Stimulated activated CD4-positive, alpha-beta T cell treated with anti-CD3 and anti-CD28 coated beads, Interleukin-4, amount 100 ng/mL, for 4 hours (primary cell): ENCODE measurements around the gene IGHMBP2.

ENCODE experiments used
- DNase-seq, 2 experiments: peaks; one replicate each; pipeline ENCODE4 v3.0.0-alpha.2; 2020

The IGHMBP2 gene

DNA sequence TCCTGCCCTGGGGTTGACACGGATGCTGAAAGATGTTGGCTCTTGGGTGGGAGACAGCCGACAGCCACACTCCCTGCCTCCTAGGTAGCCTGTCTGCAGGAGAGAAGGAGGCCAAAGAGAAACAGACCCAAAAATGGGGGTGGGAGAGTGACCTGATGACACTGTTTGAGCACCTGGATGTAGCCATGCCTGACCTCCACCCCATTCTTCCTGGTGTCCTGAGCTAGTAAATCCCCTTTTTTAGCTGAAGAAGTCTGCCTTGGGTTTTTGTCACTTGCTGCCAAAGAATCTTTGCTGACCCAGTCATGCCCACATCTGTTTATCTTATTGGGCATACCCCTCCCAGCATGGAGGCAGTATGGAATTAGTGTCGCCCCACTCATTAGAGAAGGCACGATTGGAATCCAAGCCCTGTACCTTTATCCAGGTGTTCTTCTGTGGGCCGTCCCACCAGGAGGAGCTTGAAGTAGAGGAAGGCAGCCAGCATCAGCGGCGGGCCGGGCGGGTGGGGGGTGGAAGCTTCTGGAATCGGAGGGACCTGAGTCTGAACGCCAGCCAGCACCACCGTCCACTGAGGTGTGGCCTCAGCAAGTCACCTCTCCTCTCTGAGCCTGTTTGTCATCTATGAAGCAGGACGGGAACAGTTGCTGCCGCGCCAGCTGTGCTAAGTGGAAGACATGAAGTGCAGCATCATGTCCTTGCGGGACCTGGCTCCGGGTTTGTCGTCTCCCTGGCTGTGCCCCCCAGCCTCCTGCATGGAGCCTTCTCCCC lies 37.8 kb downstream of the IGHMBP2 start:
- no peak for DNase-seq

DNA sequence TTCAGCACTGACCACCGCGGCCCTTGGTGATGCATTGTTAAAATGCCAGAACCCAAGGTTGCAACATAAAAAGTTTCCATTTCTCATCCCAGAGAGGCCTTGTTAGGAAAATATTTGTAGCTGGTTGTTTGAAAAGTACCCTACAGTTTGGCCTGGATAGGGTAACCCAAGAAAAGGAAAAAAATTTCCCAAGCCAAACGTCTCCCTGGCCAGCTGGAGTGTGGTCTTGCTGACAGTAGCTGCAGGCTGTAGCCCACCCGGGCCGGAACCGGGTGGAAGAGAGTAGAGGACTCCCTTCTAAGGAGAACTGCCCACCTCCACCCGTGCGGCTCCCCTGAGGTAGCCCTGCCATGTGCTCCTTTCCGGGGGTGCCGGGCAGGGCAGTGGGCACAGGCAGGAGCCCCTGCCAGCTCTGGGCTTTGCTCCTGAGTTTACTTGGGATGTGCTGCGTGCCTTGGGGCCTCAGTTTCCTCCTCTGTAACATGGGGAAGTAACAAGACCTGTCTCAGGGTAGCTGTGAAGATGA lies 38.5 kb downstream of the IGHMBP2 start:
- DNase-seq = no peak

DNA sequence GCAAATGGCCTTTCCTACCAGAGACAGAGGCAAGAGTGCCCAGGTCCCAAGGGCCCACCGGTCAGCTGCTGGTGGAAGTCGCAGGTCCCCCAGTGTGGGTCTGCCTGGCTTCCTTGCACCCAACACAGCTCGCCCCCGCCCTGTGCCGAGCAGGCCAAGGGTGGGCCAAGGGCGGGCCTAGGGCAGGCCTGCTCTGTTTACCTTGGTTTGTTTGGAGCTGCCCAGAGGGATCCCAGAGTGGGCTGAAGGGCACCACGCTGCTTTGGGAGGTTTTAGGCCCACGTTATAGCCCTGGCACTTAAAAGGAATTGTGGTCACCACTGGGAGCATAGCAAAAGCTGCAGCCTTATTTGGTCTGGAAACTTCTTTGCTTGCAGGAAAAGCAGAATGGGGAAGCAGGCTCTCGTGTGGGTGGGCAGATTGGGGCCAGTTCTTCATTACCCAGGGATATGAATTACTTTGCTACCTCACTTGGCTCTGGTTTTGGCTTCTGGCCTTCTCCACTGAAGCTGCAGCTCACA lies 39.1 kb downstream of the IGHMBP2 start:
- DNase-seq = no peak

DNA sequence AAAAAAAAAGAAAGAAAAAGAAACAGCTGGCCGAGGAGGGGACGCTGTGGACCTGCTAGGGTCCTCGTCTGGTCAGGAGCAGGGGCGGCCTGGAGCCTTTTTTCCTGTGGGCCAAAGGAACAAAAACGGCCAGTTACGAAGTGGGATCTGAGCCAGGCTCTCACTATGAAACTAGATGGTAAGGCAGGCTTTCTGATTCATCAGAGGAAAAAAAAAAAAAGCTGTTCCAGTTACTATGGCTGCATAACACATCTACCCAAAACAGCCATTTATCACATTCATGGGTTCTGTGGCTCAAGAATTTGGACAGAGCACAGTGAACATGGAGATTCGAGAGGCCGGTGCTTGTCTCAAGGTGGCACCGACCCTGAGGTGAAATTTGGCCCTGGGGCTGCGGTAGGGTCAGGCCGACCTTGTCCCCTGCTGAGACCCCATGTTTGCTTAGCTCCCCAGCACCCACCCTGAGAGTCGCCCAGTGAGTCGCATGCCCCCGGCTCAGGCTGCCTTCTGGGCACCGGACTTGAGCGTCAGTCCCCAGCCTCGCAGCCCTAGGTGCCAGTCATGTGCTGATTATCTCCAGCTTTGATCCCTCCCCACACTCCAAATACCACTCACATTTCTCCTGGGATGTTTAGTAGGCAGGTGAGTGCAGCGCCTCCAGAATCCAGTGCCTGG lies 42.9 kb downstream of the IGHMBP2 start:
- no peak for DNase-seq

DNA sequence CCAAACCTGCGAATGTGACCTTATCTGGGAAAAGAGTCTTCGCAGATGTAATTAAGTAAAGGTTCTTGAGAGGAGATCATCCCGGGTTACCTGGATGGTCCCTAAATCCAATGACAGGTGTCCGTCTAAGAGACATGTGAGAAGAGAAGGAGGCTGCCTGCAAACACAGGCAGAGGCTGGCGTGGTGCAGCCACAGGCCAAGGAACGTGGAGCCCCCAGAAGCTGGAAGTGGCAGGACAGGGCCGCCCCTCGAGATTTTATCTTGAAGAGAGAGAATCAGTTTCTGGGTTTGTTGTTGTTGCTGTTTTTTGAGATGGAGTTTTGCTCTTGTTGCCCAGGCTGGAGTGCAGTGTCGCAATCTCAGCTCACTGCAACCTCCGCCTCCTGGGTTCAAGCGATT lies 43.5 kb downstream of the IGHMBP2 start:
- DNase-seq = no peak

DNA sequence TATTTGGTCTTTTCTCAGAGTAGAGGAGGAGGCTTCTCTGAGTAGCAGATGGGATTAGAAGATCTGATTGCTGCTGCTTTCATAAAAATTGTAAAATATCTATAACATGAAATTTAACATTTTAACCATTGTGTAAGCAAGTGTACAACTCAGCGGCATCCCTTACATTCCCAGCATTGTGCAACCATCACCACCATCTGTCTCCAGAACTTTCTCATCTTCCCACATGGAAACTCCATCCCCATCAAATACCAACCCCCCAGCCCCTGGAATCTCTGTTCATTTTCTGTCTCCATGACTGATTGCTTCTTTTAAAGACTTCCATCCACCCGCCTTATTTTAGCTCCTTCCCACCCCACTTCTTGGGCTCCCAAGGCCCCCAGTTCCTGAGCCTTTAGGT lies 44.8 kb downstream of the IGHMBP2 start:
- DNase-seq = no peak

DNA sequence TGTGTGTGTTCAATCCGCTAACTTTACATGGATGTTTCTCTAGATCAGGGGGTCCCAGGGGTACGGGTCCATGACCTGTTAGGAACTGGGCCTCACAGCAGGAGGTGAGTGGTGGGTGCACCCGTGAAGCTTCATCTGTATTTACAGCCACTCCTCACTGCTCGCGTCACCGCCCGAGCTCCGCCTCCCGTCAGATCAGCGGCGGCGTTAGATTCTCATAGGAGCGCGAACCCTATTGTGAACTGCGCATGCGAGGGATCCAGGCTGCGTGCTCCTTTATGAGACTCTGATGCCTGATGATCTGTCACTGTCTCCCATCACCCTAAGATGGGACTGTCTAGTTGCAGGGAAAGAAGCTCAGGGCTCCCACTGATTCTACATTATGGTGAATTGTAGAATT lies 45.2 kb downstream of the IGHMBP2 start:
- DNase-seq = no peak

DNA sequence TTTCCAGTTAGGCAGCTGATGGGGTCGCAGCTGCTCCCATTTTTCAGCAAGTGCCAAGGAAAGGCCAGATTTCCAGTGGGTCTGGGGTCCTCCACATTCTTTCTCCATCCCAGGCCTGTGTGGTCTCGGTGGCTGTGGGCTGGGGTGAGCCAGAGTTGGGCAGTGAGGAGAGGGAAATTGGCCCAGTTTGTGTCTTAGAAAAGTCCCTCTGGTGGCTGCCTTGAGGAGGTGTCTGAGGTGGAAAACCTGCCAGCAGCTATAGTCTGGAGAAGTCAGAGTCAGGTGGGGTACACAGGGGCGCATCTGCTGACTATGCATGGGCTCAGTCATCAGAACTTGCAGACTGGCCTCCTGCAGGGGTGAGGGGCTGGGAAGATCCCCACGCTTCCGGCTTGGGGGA lies 46.6 kb downstream of the IGHMBP2 start:
- DNase-seq = no peak

DNA sequence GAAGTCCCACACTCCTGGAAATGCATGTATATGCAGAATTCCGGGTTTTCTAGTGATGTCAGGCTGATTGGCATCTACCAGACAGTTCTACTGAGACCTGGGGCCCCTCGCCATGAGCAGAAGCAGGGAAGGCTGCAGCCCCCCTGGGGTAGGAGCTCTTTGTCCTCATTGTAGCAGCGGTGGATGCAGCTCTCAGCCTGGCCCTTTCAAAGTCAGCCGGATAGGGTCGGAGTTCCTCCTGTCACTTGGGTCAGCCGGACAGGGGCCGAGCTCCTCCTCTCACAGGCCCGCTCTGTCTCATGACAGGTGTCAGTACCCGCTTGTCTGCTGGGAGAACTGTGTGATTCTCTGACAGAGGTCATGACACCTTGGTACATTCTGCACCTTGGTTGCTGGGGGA lies 47.1 kb downstream of the IGHMBP2 start:
- DNase-seq = no peak

DNA sequence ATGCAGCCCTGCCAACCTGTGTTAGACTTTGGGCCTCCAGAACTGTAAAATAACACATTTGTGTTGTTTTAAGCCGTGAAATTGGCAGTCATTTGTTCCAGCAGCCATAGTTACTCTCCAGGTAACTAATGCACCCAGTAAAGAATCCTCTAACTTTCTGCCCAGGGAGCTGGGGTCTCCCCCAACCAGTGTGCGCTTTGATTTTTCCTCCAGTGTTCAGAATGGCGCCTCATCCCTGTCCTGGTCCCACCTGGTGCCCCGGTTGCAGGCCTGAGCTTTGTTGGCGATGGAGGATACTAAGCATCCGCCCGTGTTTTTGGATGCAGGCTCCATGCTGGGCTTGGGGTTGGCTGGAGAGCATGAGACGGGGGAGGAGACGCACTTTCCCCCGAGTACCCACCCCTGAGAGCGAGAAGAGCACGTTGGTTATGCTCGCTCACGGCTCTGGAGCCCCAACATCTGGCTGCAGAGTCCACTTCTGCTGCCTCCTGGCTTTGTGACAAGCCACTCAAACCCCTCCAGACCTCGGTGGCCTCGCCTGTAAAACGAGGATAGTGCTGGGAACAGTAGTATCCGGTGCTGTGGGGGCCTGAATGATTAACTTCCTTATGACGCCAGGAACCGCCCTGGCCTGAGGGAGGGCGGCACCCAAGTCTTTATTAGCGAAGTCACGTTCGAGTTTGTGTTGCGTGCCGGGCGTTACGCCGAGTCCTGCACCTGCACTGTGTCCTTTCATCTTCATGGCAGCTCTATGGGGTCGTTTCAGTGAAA lies 51.3 kb downstream of the IGHMBP2 start:
- no peak for DNase-seq

DNA sequence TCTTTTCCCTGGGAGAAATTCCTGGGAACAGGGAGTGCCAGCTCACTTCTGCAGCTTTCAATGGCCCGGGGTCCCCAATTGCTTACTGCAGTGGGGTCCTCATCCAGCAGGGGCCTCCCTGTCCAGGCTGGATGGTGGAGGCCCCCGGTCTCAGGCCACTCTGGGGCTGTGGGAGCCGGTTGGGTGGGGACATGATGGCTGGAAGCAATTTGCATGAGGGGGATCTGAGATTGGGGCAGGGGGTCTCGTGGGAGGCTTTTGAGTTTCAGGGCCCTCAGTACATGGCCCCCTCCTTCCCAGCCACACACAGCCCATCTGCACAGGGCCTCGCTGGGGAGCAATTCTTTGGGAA lies 51.9 kb downstream of the IGHMBP2 start:
- no peak for DNase-seq

DNA sequence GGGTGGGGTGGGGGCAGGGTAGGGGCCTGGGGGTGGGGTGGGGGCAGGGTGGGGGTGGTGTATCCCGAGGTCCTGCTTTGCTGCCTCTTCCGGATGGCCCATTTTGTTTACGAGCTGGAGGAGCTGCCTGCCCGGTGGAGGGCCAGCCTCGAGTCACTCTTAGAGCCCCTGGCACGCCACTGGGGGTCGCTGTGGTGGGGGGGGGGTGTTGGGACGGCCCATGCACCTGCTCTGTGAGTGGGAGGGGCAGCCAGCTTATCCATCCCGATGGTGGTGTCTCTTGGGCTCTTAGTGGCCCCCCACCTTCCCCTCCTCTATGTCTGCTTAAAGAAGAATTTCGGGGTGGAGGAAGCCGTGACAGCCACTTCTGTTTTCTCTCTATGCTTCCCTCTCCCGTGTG lies 52.5 kb downstream of the IGHMBP2 start:
- no peak for DNase-seq

DNA sequence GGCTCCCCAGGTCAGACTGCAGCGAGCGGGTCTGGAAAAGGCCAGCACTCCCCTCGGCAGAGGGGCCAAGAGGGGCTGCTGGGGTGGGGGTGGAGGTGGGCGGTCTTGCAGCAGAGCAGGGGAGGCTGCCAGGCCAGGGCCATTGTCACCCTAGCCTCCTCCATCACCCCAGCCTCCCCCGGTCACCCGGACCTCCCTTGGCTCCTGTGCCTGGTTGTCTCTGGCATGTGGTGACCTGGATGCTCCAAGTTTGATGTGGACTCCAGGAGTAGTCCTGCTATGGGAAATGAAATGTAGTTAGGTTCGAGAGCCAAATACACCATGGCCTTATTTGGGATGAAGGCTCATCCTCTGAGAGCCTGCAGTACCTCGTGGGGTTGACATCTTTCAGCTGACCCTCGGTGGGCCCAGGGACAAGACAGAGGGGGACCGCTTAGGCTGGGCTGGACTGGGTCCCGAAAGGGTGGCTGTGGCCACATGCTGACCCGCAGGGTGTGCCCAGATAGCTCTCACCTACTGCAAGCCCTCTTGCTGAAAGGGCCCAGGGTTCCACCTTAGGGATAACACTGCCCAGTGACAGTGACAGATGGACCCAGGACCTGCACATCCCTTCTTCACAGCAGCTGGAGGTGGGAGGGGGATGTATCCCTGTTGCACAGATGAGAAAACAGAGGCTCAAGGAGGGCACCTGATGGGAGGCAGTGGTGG lies 53.0 kb downstream of the IGHMBP2 start:
- no peak for DNase-seq

DNA sequence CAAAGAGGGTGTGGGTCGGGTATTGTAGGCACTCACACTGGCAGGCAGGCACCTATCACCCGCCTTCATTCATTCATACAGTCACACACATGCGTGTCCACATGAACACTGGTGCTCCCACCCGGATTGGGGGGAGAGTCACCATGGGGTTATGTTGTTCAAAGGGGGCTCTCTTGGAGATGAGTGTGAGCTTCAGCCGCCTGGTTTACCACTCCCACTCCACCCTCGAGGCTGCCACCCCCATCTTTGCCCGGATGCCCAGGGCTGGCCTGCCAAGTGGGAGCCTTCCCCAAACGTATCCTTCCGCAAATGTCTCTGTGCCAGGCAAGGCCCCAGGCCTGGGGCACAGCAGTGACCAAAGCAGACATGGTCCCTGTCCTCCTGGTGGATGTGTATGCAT lies 54.5 kb downstream of the IGHMBP2 start:
- DNase-seq = no peak

DNA sequence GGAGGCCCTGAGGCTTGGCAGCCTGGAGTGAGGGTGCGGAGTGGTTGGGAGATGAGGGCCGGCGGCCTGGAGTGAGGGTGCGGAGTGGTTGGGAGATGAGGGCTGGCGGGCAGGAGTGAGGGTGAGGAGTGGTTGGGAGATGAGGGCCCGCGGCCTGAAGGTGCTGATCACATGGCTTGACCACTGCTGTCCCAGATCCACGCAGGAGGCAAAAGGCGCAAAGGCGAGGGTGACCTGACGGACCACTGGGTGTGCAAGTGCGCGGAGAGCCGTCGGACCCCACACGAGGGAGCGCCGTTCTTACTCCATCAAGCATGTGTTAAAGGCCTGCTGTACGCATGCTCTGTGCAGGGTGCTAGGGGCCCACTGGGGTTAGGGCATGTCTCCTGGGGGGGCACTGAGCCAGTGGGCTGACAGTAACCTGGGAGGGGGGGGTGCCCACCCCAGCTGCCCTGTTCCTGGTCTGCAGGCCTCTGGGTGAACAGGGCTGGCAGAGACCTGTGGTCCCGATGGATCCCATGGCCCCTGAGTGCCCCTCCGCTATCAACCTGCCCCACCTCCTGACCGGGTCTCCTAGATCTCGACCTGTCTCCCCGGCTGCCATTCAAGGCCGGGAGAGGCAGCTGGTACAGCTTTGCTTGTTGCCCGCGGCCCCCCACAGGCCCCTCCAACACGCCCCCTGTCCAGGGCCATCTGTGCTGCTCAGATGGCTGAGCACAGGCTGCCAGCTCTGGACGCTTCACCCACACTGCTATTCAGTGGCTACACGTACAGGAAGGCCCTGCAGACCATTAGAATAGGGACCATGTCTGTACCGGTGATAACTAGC lies 56.0 kb downstream of the IGHMBP2 start:
- DNase-seq = no peak

DNA sequence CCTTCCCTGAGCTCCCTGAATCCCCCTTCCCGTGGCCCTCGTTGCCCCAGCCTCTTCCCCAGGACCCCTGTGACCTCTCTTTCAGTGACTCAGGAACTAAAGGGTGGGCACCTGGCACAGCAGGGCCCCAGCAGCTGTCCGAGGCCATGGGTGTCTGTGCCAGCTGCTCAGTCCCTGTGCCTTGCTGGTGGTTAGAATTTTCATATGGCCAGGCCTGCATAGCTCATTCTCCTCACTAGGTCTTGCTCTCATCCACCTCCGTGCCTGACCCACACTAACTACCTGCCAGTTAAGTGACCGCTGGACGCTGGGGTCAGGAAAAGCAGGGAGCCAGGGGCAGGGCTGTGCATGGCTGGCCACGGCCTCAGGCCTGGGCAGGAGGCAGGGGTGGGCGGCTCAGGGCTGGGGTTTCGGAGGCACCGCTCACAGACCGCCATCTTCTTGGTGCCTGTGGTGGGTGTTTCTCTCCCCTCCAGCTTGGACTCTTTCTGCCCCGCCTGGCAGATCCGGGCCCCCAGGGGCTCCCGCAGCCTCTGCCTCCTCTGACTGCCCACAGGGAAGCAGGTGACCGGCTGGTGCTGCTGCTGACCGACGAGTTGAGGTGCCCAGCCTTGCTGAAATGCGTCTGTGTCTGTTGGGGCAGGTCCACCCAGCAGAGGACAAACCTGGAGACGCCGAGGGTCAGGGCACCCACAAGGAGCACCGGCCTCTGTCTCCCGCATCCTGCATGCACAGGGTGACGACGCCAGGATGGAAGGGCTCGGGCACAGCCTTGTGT lies 56.8 kb downstream of the IGHMBP2 start:
- DNase-seq = no peak

DNA sequence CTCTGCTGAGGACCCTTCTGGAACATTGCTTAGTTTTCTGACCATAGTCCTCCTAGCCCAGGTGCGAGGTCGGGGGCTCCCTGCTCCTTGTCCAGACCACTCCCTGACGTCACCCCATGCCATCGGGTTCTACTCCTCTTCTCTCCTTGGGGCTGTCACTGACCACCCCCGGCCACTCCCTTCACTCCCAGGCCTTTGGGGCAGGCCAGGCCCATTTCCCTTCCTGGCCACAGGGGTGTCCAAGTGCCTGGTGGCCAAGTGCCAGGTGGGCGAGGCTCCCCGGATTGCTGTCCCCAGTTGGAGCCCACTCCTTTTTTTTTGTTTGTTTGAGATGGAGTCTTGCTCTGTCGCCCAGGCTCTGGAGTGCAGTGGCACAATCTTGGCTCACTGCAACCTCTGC lies 57.6 kb downstream of the IGHMBP2 start:
- no peak for DNase-seq

DNA sequence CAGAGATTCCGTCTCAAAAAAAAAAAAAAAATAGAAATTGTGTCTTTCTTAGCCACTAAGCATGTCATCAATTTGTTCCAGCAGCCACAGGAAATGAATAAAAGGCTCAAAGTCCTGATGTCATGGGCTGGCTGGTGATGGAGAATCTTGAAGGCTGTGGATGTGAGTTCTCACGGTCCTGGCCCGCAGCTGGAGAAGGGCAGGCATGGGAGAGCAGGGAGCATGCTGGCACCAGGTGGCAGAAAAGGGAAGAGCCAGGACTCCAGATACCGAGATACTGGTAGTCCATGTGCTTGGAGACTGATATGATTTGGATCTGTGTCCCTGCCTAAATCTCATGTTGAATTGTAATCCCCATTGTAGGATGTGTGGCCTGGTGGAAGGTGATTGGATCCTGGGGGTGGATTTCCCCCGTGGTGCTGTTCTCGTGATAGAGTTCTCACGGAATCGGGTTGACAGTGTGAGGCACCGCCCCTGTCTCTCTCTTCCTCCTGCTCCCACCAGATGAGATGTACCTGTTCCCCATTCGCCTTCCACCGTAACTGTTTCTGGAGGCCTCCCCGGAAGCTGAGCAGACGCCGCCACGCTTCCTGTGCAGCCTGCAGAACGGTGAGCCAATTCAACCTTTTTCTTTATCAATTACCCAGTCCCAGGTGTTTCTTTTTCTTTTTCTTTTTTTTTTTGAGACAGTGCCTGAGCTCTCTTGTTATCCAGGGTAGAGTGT lies 59.0 kb downstream of the IGHMBP2 start:
- no peak for DNase-seq

DNA sequence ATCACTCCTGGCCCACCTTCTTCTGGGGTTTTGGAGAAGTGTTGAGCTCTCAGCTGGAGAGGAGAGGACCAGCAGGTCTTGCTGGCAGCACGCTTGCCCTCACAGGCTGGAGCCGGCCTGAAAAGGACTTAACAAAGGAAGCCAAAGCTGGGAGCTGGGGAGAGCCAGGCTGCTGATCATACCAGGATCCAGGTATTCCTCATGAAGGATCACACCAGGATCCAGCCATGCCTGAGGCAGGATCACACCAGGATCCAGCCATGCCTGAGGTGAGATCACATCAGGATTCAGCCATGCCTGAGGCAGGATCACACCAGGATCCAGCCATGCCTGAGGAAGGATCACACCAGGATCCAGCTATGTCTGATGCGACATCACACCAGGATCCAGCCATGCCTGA lies 60.1 kb downstream of the IGHMBP2 start:
- DNase-seq = no peak
